Activated T-cell treated with anti-CD3 and anti-CD28 coated beads for 1 hour (primary cell): ENCODE measurements around the gene IRF4.

Source experiments
- DNase-seq: peaks from one replicate; pipeline ENCODE4 v3.0.0-alpha.2; 2020; ENCODE audit warnings: low read depth

Gene IRF4

GRCh38 chr6:398558-399078 is 7.1 kb downstream of the IRF4 start:
- no peak for DNase-seq

DNA sequence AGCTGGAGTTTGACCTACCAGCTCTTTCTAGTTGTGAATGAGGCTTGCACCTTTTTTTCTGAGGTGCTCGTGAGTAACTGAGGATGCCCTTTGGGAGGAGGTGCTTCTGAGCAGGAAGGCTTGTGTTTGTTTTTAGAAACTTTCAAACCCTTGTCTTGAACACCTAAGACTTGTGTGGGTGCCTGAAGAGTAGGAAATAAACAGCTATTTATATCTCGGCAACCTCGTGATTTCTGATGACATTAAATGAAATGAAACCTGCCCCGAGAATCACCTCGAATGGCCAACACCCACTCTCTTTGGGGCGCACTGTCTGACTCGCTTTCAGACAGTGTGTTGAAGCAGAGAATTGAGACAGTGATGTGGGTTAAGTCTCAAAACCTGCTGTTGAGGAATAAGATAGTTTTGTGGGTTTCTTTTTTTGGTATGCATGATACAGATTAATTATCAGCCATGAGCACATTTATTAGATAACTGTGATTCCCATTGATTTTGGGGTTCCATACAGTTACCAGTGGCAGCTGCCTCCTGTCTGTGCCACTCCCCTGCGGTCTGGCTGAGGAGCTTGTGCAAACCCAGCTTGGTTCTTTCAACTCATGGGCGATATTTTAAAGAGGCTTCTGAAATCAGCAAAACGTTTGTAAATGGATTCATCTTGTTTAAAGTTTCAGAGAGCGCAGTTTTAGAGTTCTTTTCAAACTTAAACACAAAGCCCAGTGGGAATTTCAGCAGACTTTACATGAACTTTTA is 8.4 kb downstream of the IRF4 start:
- no peak for DNase-seq

GRCh38 chr6:400815-401214 is 9.3 kb downstream of the IRF4 start:
- DNase-seq, result no peak

- no peak for DNase-seq
Observed at GRCh38 chr6:401239-401993, 9.9 kb downstream of the IRF4 start.

- DNase-seq, result no peak
Observed at GRCh38 chr6:401994-402640, 10.6 kb downstream of the IRF4 start.

GRCh38 chr6:402901-403658 is 11.5 kb downstream of the IRF4 start:
- no peak for DNase-seq

DNA sequence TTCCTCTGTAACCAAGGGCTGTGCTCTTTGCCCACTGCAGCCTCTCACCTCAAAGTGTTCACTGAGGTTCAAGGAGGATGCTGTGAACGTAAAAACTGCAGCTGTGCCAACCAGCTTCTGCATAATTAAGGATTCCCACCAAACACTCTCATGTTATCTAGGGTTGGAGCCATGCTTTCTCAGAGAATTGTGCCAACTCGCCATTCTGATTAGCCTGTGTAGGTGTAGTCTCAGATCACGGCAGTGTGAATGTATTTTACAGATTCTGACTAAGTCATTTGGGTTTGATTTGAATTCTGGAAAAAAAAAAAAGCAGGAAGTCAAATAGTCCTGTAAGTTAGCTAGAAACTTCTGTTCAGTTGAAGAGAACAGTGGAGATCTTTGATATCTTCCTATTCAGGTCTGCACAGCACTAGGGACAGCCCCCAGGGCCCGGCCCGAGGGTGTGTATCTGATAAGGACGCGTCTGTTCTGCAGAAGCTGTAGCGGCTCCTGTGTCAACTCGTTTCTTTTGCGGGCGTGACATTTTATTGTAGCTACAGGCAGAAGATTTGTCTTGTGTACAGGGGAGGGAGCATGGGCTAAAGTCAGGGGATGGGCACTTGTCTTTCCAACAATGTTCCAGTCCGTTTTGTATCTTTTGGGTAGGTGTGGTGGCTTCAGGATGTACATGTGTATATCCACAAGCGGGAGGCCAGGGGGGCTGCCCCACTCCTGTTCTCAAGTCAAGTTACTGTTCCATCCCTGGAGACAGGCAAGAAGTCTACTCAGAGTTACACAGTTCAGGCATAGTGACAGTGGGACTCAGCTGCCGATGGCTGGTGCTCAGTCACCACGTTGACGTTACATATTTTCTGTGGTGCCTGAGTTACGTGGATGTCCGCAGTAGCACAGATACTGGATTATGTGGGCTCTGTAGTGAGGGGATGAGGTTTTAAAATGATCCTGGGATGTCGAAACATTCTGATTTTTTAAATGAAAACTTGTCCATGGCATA is 12.4 kb downstream of the IRF4 start:
- DNase-seq, result no peak

GRCh38 chr6:404685-405423 is 13.3 kb downstream of the IRF4 start:
- DNase-seq, result no peak

- DNase-seq, result no peak
Observed at GRCh38 chr6:408148-408547, 16.6 kb downstream of the IRF4 start.

DNA sequence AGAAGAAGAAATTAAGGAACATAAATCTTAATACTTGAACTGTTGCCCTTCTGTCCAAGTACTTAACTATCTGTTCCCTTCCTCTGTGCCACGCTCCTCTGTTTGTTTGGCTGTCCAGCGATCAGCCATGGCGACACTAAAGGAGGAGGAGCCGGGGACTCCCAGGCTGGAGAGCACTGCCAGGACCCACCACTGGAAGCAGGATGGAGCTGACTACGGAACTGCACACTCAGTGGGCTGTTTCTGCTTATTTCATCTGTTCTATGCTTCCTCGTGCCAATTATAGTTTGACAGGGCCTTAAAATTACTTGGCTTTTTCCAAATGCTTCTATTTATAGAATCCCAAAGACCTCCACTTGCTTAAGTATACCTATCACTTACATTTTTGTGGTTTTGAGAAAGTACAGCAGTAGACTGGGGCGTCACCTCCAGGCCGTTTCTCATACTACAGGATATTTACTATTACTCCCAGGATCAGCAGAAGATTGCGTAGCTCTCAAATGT is 17.1 kb downstream of the IRF4 start:
- no peak for DNase-seq

DNA sequence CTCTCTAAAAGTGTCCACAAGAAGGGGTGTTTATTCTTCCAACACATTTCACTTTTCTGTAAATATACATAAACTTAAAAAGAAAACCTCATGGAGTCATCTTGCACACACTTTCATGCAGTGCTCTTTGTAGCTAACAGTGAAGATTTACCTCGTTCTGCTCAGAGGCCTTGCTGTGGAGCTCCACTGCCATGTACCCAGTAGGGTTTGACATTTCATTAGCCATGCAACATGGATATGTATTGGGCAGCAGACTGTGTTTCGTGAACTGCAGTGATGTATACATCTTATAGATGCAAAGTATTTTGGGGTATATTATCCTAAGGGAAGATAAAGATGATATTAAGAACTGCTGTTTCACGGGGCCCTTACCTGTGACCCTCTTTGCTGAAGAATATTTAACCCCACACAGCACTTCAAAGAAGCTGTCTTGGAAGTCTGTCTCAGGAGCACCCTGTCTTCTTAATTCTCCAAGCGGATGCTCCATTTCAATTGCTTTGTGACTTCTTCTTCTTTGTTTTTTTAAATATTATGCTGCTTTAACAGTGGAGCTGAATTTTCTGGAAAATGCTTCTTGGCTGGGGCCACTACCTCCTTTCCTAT is 17.9 kb downstream of the IRF4 start:
- no peak for DNase-seq

GRCh38 chr6:410555-411395 is 19.2 kb downstream of the IRF4 start:
- no peak for DNase-seq

DNA sequence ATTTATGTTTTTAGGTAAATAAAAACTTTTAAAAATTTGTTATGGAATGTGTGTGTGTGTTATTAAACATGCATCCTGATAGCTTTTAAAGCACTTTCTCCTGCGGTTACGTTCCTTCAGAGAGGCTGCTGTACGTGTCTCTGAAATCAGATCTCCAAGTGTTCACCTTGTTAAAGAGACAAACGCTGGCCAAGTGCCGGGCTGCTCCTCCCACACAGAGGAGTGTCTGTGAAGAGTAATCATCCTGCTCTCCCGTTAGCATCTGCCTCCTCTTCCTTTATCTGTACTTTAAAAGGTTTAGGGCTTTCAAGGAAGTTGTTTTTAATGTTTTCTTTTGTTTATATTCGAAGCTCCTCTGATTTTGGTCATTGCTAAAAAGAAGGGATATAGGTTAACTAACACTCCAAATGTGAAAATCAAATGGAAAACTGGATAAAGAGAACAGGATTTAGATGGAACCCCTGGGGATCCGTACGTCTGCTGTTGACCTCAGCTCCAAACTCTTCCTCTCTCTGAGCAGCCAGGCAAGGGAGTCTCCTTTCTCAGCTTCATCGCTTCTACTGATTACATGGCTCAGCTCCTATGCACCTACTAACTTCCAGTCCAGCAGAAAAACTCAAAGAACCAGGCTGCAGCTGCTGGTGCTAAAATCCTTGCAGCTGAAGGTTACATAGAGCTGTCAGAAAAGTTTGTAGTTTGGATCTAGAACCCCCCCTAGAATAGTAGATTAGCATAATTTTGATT is 20.0 kb downstream of the IRF4 start:
- no peak for DNase-seq

DNA sequence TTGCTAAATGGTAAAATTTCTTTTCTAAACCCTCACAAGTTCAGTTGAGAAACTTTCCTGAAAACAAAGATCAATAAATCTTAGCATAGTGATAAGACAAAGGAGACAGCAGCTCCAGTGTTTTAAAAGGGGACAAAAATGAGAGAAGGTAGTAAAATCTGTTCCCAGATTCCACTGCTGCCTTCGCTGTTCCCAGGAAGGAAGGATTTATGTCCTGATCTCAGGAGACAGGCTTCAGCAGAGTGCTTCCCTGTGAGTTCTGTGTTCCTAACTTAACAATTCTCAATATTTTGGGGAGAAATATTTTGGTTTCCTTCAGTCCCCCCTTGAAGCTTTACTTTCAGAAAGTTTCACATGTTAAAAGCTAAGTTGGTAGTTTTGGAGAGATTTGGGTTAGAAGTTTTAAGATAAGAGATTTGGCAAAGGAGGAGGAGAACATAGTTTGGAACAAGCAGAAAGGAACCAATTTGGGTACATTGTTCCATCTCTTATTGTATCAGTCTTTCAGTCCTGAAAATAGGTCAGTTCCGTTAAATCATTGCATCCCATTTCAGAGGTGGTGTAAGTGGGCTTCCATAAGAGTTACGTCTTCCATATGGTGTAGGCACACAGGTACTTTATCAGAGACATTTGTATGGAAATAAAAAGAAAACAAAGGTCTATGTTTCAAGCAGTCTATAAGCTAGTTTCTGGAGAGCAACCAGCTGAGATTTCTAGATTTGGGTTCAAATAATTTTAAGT is 20.8 kb downstream of the IRF4 start:
- no peak for DNase-seq

GRCh38 chr6:414447-414846 is 22.9 kb downstream of the IRF4 start:
- no peak for DNase-seq

DNA sequence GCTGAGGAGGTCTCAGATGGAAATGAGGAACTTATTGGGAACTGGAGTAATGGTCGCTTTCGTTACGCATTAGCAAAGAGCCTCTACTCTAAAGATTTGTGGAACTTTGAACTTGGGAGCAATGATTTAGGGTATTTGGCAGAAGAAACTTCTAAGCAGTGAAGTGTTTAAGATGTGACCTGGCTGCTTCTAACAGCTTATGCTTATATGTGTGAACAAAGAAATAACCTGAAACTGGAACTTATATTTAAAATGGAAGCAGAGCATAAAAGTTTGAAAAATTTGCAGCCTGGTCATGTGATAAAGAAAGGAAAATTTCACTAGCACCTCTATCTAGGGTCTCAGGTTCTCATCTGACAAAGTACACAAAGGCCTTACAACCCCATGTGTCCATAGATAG is 23.5 kb downstream of the IRF4 start:
- no peak for DNase-seq

- no peak for DNase-seq
Observed at GRCh38 chr6:421211-421610, 29.7 kb downstream of the IRF4 start.
